Prostate gland (tissue), 2 donors: ENCODE results near the gene APPL1. TPM values are rescaled to one million over a fixed set of nuclear protein-coding genes. Genes with fewer than 3 reads are reported as not detected.

ENCODE experiments used
- DNase-seq: peaks from one replicate; pipeline ENCODE4 v3.0.0-alpha.2; 2019; ENCODE audit warnings: low spot score
- H3K27ac ChIP-seq, 2 donors: fragments of 200-600 bp; sonication (generic); 2 replicates each; pipeline ENCODE4 v1.5.1; 2017 to 2019
- H3K27me3 ChIP-seq: fragments of 200-600 bp; sonication (generic); replicated peaks from 2 replicates; pipeline ENCODE4 v1.5.1; 2019; ENCODE audit not compliant: insufficient read depth
- H3K36me3 ChIP-seq, 2 donors: fragments of 200-600 bp; sonication (generic); 1 replicate in 1 of 2; 2 replicates in 1 of 2; pipeline versions ENCODE4 v1.5.1 to v1.8.1; 2017 to 2019
- H3K4me1 ChIP-seq: fragments of 200-600 bp; sonication (generic); replicated peaks from 2 replicates; pipeline ENCODE4 v1.5.1; 2019
- H3K4me3 ChIP-seq, 2 donors: fragments of 200-600 bp; sonication (generic); 2 replicates each; pipeline ENCODE4 v1.5.1; 2017 to 2019
- H3K9me3 ChIP-seq: fragments of 200-600 bp; sonication (generic); 2 replicates; pipeline ENCODE4 v1.5.1; 2017
- POLR2A ChIP-seq: fragments of 450-650 bp; IDR thresholded peaks from one replicate; pipeline ENCODE4 v1.6.1; 2016; ENCODE audit warnings: antibody characterized with exemption, mild to moderate bottlenecking
- POLR2AphosphoS5 ChIP-seq: sonication (generic); formaldehyde crosslinking; IDR thresholded peaks from one replicate; pipeline ENCODE4 v1.6.1; 2017; ENCODE audit warnings: antibody characterized with exemption
- WGBS: methylation state at CpG from one replicate; pipeline ENCODE4 v1.1.5; 2018; 5-methylcytosine and 5-hydroxymethylcytosine counted together
- intact Hi-C: fragments of 100-400 bp; cut with DNase I; formaldehyde crosslinking; loops from one replicate; pipeline ENCODE4 v1.14.2; 2022
- total RNA-seq, 2 donors: library from RNA; depleted of rRNA; stranded (reverse); fragments of >200 nt; gene quantifications; one replicate each; pipeline ENCODE4 v1.1.0, GENCODE V29; 2016
- TF ChIP-seq, protein P1 (sequence below), 4 experiments: fragments of 200-600 bp in 2 of 4; fragments of 450-650 bp in 2 of 4; sonication (generic) in 2 of 4; IDR thresholded peaks; 1 replicate in 3 of 4; 2 replicates in 1 of 4; pipeline ENCODE4 v1.5.1; 2016 to 2019; ENCODE audit warnings: antibody characterized with exemption in 4 of 4, mild to moderate bottlenecking in 2 of 4, moderate library complexity in 2 of 4

The APPL1 gene
- total RNA-seq, 2 donors from 2014 or later = 32.3 to 47.3 TPM

DNA sequence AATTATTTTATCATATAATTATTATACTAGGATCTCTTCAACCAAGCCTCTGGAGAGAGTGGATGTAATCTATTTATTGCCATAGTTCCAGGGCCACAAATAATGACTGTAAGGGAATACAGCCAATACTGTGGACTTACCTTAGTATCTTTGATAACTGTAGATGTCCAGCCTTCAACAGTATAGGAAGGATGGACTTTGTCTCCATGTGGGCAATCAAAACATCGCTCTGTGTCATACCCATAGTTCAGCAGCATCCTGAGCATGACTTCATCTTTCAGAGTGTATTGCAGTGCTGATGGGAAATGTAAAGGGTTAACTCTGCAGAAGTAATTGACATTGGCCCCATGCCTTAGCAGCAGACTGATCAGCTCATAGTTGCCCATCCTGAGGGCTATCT, 50.7 kb downstream of the APPL1 start:
- 100% methylated on average over 1 of the region's 1 CpG for WGBS
- no peak overlapping the region for H3K27ac ChIP-seq
- DNase-seq = no peak
- intact Hi-C loops = no loop called here
- H3K9me3 ChIP-seq = no peaks in the 10 kb centered on the region
- H3K4me1 ChIP-seq = no peaks in the 10 kb centered on the region
- H3K27me3 ChIP-seq = no peaks in the 10 kb centered on the region
- peaks cover 0 to 2% of the 10 kb centered on the region in 2 donors for H3K36me3 ChIP-seq
- no peak overlapping the region for H3K4me3 ChIP-seq
- TF ChIP-seq, protein P1, sequence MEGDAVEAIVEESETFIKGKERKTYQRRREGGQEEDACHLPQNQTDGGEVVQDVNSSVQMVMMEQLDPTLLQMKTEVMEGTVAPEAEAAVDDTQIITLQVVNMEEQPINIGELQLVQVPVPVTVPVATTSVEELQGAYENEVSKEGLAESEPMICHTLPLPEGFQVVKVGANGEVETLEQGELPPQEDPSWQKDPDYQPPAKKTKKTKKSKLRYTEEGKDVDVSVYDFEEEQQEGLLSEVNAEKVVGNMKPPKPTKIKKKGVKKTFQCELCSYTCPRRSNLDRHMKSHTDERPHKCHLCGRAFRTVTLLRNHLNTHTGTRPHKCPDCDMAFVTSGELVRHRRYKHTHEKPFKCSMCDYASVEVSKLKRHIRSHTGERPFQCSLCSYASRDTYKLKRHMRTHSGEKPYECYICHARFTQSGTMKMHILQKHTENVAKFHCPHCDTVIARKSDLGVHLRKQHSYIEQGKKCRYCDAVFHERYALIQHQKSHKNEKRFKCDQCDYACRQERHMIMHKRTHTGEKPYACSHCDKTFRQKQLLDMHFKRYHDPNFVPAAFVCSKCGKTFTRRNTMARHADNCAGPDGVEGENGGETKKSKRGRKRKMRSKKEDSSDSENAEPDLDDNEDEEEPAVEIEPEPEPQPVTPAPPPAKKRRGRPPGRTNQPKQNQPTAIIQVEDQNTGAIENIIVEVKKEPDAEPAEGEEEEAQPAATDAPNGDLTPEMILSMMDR (IDR thresholded peaks at IDR 0.05) = no peak
- TF ChIP-seq POLR2A (no peak), POLR2AphosphoS5 (no peak)

DNA sequence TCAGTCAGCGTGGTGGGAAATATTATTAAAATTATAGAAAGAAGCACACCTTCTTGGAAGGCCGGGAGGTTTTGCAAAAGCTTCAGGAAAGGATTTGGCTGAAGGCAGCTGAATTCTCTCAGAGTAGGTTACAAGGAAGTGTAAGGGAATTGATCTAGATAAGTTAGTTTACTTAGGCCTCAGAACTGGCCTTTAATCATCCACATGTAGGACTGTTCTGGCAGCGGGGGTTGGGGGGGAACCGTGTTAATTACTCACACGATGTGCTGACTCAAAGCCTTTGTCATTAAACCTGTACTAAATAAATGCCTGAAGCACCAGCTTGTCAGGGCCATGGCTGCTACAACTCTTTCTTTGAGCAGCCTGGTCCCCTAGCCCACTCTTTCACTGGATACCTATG, 52.2 kb downstream of the APPL1 start:
- no peak for DNase-seq
- no peaks in the 10 kb centered on the region for H3K27me3 ChIP-seq
- H3K4me1 ChIP-seq = no peaks in the 10 kb centered on the region
- H3K27ac ChIP-seq = no peak overlapping the region
- WGBS = 63% methylated on average over 5 of the region's 5 CpGs
- no peaks in the 10 kb centered on the region for H3K36me3 ChIP-seq
- H3K9me3 ChIP-seq = no peaks in the 10 kb centered on the region
- TF ChIP-seq POLR2A (no peak), POLR2AphosphoS5 (no peak)
- TF ChIP-seq, protein P1 (IDR thresholded peaks at IDR 0.05) = no peak
- intact Hi-C loops = loop anchor here (10.0 kb wide), 1 partner anchor 355 kb away; no protein-coding TSS in a partner anchor
- H3K4me3 ChIP-seq = no peak overlapping the region

DNA sequence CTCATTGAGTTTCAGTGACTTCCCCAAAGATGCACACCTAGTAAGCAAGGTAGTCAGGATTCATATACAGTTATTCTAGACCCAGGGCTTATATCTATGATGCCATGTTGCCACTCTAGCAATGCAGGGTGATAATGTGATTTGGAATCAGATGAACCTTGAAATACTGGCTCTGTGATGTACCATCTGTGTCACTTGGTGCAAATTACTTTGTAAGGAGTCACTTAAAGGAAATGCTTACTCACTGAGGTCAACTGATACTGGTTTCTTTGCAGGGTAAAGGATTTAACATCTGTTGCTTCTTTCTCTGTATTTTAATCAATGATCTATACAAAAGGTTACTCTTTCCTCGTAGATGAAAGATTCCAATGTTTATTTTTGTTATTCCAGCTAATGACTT, 54.2 kb downstream of the APPL1 start:
- TF ChIP-seq, protein P1 (IDR thresholded peaks at IDR 0.05) = no peak
- TF ChIP-seq POLR2A = no peak
- TF ChIP-seq POLR2AphosphoS5 = no peak
- DNase-seq = no peak
- Histone ChIP-seq H3K4me3 (no peak overlapping the region), H3K4me1 (no peaks in the 10 kb centered on the region), H3K27me3 (no peaks in the 10 kb centered on the region), H3K9me3 (no peaks in the 10 kb centered on the region), H3K36me3 (no peaks in the 10 kb centered on the region), H3K27ac (no peak overlapping the region)
- intact Hi-C loops = loop anchor here (10.0 kb wide), 1 partner anchor 353 kb away; no protein-coding TSS in a partner anchor
- 68% methylated on average over 1 of the region's 1 CpG for WGBS

DNA sequence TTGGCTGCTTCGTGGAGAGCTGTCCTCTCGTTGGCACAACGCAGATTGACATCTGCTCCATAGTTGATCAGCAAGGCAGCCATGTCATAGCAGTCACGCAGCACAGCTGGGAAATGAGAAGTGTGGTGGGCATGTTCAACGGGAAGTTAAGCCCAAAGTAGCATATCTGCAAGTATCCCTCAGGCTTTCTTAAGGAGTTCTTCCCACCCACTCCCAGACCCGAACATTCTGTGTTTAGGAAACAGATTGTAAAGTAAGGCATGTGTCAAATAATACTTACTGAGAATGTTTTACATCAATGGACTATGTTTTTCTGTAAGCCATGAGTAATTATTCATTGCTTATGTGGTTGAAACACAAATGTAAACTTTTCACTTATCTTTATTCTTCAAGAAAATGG, 55.8 kb downstream of the APPL1 start:
- intact Hi-C loops = loop anchor here (10.0 kb wide), 1 partner anchor 351 kb away; no protein-coding TSS in a partner anchor
- no peaks in the 10 kb centered on the region for H3K36me3 ChIP-seq
- H3K27me3 ChIP-seq = no peaks in the 10 kb centered on the region
- H3K4me3 ChIP-seq = no peak overlapping the region
- H3K4me1 ChIP-seq = no peaks in the 10 kb centered on the region
- H3K27ac ChIP-seq = no peak overlapping the region
- DNase-seq = no peak
- 59% methylated on average over 6 of the region's 6 CpGs for WGBS
- no peak for TF ChIP-seq POLR2A
- TF ChIP-seq, protein P1 (IDR thresholded peaks at IDR 0.05) = no peak
- no peaks in the 10 kb centered on the region for H3K9me3 ChIP-seq

DNA sequence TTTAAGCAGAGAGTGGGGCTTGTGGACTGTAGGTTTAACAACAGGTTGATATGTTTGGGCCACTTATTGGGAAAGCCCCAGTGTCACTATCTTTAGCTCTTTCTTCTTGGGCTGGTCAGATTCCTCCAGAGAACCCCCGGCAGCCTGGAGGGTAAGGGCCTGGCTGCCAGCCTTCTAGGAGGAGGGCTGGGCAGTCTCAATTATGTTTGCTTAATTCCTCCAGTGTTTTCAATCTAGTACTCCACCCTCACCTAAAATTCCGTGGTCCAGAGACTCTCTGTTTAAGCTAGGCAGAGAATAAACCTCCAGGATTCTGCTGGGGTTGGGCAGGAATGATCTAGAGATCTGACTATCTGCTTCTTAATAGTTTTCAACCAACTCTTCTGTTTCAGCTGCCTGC, 59.7 kb downstream of the APPL1 start:
- no peak for TF ChIP-seq POLR2AphosphoS5
- TF ChIP-seq, protein P1 (IDR thresholded peaks at IDR 0.05) = no peak
- no peak for TF ChIP-seq POLR2A
- Histone ChIP-seq H3K4me3 (no peak overlapping the region), H3K9me3 (no peaks in the 10 kb centered on the region), H3K27ac (no peak overlapping the region), H3K4me1 (no peaks in the 10 kb centered on the region), H3K27me3 (no peaks in the 10 kb centered on the region), H3K36me3 (no peaks in the 10 kb centered on the region)
- intact Hi-C loops = loop anchor here (10.0 kb wide), 1 partner anchor 348 kb away; no protein-coding TSS in a partner anchor
- WGBS = 49% methylated on average over 2 of the region's 2 CpGs
- no peak for DNase-seq
